ENCODE results near the gene RGS5.

The RGS5 gene

GRCh38 chr1:163187849-163188248, 14.9 kb downstream of the RGS5 start:
- no peak overlapping the region for H3K9ac ChIP-seq (ENCODE audit: low read depth in 1 of 2, low read length in 2 of 2)
- H3K4me3 ChIP-seq (ENCODE audit: low read depth in 1 of 2, low read length in 2 of 2): no peak overlapping the region
- H3K36me3 ChIP-seq (ENCODE audit: control insufficient read depth in 1 of 2, insufficient read depth in 2 of 2, low read length in 2 of 2): no peaks in the 10 kb centered on the region
- H3K27ac ChIP-seq (ENCODE audit: low read depth, low read length): no peak overlapping the region
- H3K4me1 ChIP-seq (ENCODE audit: control insufficient read depth in 1 of 2, insufficient read depth in 2 of 2, low read length in 2 of 2): no peaks in the 10 kb centered on the region
- H3K27me3 ChIP-seq (ENCODE audit: control insufficient read depth in 1 of 2, insufficient read depth in 2 of 2, low read length in 2 of 2): no peaks in the 10 kb centered on the region
- H3K9me3 ChIP-seq (ENCODE audit: control insufficient read depth in 1 of 2, low read length in 2 of 2): no peaks in the 10 kb centered on the region

- Histone ChIP-seq H3K9me3 (ENCODE audit: control insufficient read depth in 1 of 2, low read length in 2 of 2) (no peaks in the 10 kb centered on the region), H3K27me3 (ENCODE audit: control insufficient read depth in 1 of 2, insufficient read depth in 2 of 2, low read length in 2 of 2) (no peaks in the 10 kb centered on the region), H3K27ac (ENCODE audit: low read depth, low read length) (no peak overlapping the region), H3K9ac (ENCODE audit: low read depth in 1 of 2, low read length in 2 of 2) (no peak overlapping the region), H3K36me3 (ENCODE audit: control insufficient read depth in 1 of 2, insufficient read depth in 2 of 2, low read length in 2 of 2) (no peaks in the 10 kb centered on the region), H3K4me3 (ENCODE audit: low read depth in 1 of 2, low read length in 2 of 2) (no peak overlapping the region), H3K4me1 (ENCODE audit: control insufficient read depth in 1 of 2, insufficient read depth in 2 of 2, low read length in 2 of 2) (no peaks in the 10 kb centered on the region)
Measured at GRCh38 chr1:163186862-163187261, 15.9 kb downstream of the RGS5 start.

GRCh38 chr1:163182330-163182949, 20.3 kb downstream of the RGS5 start:
- Histone ChIP-seq H3K9ac (ENCODE audit: low read depth in 1 of 2, low read length in 2 of 2) (no peak overlapping the region), H3K27ac (ENCODE audit: low read depth, low read length) (no peak overlapping the region), H3K9me3 (ENCODE audit: control insufficient read depth in 1 of 2, low read length in 2 of 2) (no peaks in the 10 kb centered on the region)

GRCh38 chr1:163178628-163179027, 24.1 kb downstream of the RGS5 start:
- H3K27ac ChIP-seq (ENCODE audit: low read depth, low read length): no peak overlapping the region
- no peak overlapping the region for H3K4me3 ChIP-seq (ENCODE audit: low read depth in 1 of 2, low read length in 2 of 2)
- H3K36me3 ChIP-seq (ENCODE audit: control insufficient read depth in 1 of 2, insufficient read depth in 2 of 2, low read length in 2 of 2): no peaks in the 10 kb centered on the region
- H3K4me1 ChIP-seq (ENCODE audit: control insufficient read depth in 1 of 2, insufficient read depth in 2 of 2, low read length in 2 of 2): no peaks in the 10 kb centered on the region
- no peak overlapping the region for H3K9ac ChIP-seq (ENCODE audit: low read depth in 1 of 2, low read length in 2 of 2)
- no peaks in the 10 kb centered on the region for H3K9me3 ChIP-seq (ENCODE audit: control insufficient read depth in 1 of 2, low read length in 2 of 2)
- H3K27me3 ChIP-seq (ENCODE audit: control insufficient read depth in 1 of 2, insufficient read depth in 2 of 2, low read length in 2 of 2): no peaks in the 10 kb centered on the region

More at GRCh38 chr1:163182330-163182949, 20.3 kb downstream of the RGS5 start:
- H3K4me1 ChIP-seq (ENCODE audit: control insufficient read depth in 1 of 2, insufficient read depth in 2 of 2, low read length in 2 of 2): no peaks in the 10 kb centered on the region
- no peak overlapping the region for H3K4me3 ChIP-seq (ENCODE audit: low read depth in 1 of 2, low read length in 2 of 2)
- no peaks in the 10 kb centered on the region for H3K27me3 ChIP-seq (ENCODE audit: control insufficient read depth in 1 of 2, insufficient read depth in 2 of 2, low read length in 2 of 2)
- H3K36me3 ChIP-seq (ENCODE audit: control insufficient read depth in 1 of 2, insufficient read depth in 2 of 2, low read length in 2 of 2): no peaks in the 10 kb centered on the region

- Histone ChIP-seq H3K27ac (ENCODE audit: low read depth, low read length) (no peak overlapping the region), H3K4me3 (ENCODE audit: low read depth in 1 of 2, low read length in 2 of 2) (no peak overlapping the region)
Measured at GRCh38 chr1:163176797-163177196, 25.9 kb downstream of the RGS5 start.

GRCh38 chr1:163174524-163175437, 27.9 kb downstream of the RGS5 start:
- H3K9me3 ChIP-seq (ENCODE audit: control insufficient read depth in 1 of 2, low read length in 2 of 2): no peaks in the 10 kb centered on the region
- no peaks in the 10 kb centered on the region for H3K27me3 ChIP-seq (ENCODE audit: control insufficient read depth in 1 of 2, insufficient read depth in 2 of 2, low read length in 2 of 2)
- H3K27ac ChIP-seq (ENCODE audit: low read depth, low read length): no peak overlapping the region
- peak overlapping the region in 1 of 2 donors; percentile 18 for H3K4me3 ChIP-seq (ENCODE audit: low read depth in 1 of 2, low read length in 2 of 2)
- H3K4me1 ChIP-seq (ENCODE audit: control insufficient read depth in 1 of 2, insufficient read depth in 2 of 2, low read length in 2 of 2): no peaks in the 10 kb centered on the region
- peak overlapping the region in 1 of 2 donors; percentile 19 for H3K9ac ChIP-seq (ENCODE audit: low read depth in 1 of 2, low read length in 2 of 2)
- H3K36me3 ChIP-seq (ENCODE audit: control insufficient read depth in 1 of 2, insufficient read depth in 2 of 2, low read length in 2 of 2): no peaks in the 10 kb centered on the region

More at GRCh38 chr1:163176797-163177196, 25.9 kb downstream of the RGS5 start:
- Histone ChIP-seq H3K9me3 (ENCODE audit: control insufficient read depth in 1 of 2, low read length in 2 of 2) (no peaks in the 10 kb centered on the region), H3K9ac (ENCODE audit: low read depth in 1 of 2, low read length in 2 of 2) (no peak overlapping the region), H3K27me3 (ENCODE audit: control insufficient read depth in 1 of 2, insufficient read depth in 2 of 2, low read length in 2 of 2) (no peaks in the 10 kb centered on the region), H3K36me3 (ENCODE audit: control insufficient read depth in 1 of 2, insufficient read depth in 2 of 2, low read length in 2 of 2) (no peaks in the 10 kb centered on the region), H3K4me1 (ENCODE audit: control insufficient read depth in 1 of 2, insufficient read depth in 2 of 2, low read length in 2 of 2) (no peaks in the 10 kb centered on the region)

GRCh38 chr1:163173121-163173520, 29.6 kb downstream of the RGS5 start:
- Histone ChIP-seq H3K36me3 (ENCODE audit: control insufficient read depth in 1 of 2, insufficient read depth in 2 of 2, low read length in 2 of 2) (no peaks in the 10 kb centered on the region), H3K9me3 (ENCODE audit: control insufficient read depth in 1 of 2, low read length in 2 of 2) (no peaks in the 10 kb centered on the region), H3K4me1 (ENCODE audit: control insufficient read depth in 1 of 2, insufficient read depth in 2 of 2, low read length in 2 of 2) (no peaks in the 10 kb centered on the region), H3K27ac (ENCODE audit: low read depth, low read length) (no peak overlapping the region), H3K4me3 (ENCODE audit: low read depth in 1 of 2, low read length in 2 of 2) (no peak overlapping the region), H3K27me3 (ENCODE audit: control insufficient read depth in 1 of 2, insufficient read depth in 2 of 2, low read length in 2 of 2) (no peaks in the 10 kb centered on the region), H3K9ac (ENCODE audit: low read depth in 1 of 2, low read length in 2 of 2) (no peak overlapping the region)

- Histone ChIP-seq H3K4me3 (ENCODE audit: low read depth in 1 of 2, low read length in 2 of 2) (no peak overlapping the region), H3K27me3 (ENCODE audit: control insufficient read depth in 1 of 2, insufficient read depth in 2 of 2, low read length in 2 of 2) (no peaks in the 10 kb centered on the region), H3K4me1 (ENCODE audit: control insufficient read depth in 1 of 2, insufficient read depth in 2 of 2, low read length in 2 of 2) (no peaks in the 10 kb centered on the region), H3K36me3 (ENCODE audit: control insufficient read depth in 1 of 2, insufficient read depth in 2 of 2, low read length in 2 of 2) (no peaks in the 10 kb centered on the region), H3K27ac (ENCODE audit: low read depth, low read length) (no peak overlapping the region), H3K9ac (ENCODE audit: low read depth in 1 of 2, low read length in 2 of 2) (no peak overlapping the region), H3K9me3 (ENCODE audit: control insufficient read depth in 1 of 2, low read length in 2 of 2) (no peaks in the 10 kb centered on the region)
Measured at GRCh38 chr1:163172596-163172995, 30.1 kb downstream of the RGS5 start.

- H3K27ac ChIP-seq (ENCODE audit: low read depth, low read length): no peak overlapping the region
- no peak overlapping the region for H3K9ac ChIP-seq (ENCODE audit: low read depth in 1 of 2, low read length in 2 of 2)
- no peaks in the 10 kb centered on the region for H3K36me3 ChIP-seq (ENCODE audit: control insufficient read depth in 1 of 2, insufficient read depth in 2 of 2, low read length in 2 of 2)
- no peaks in the 10 kb centered on the region for H3K4me1 ChIP-seq (ENCODE audit: control insufficient read depth in 1 of 2, insufficient read depth in 2 of 2, low read length in 2 of 2)
- H3K4me3 ChIP-seq (ENCODE audit: low read depth in 1 of 2, low read length in 2 of 2): no peak overlapping the region
- no peaks in the 10 kb centered on the region for H3K9me3 ChIP-seq (ENCODE audit: control insufficient read depth in 1 of 2, low read length in 2 of 2)
- H3K27me3 ChIP-seq (ENCODE audit: control insufficient read depth in 1 of 2, insufficient read depth in 2 of 2, low read length in 2 of 2): no peaks in the 10 kb centered on the region
Measured at GRCh38 chr1:163171826-163172225, 30.9 kb downstream of the RGS5 start.

GRCh38 chr1:163170975-163171676, 31.6 kb downstream of the RGS5 start:
- H3K36me3 ChIP-seq (ENCODE audit: control insufficient read depth in 1 of 2, insufficient read depth in 2 of 2, low read length in 2 of 2): no peaks in the 10 kb centered on the region
- no peak overlapping the region for H3K9ac ChIP-seq (ENCODE audit: low read depth in 1 of 2, low read length in 2 of 2)
- H3K4me1 ChIP-seq (ENCODE audit: control insufficient read depth in 1 of 2, insufficient read depth in 2 of 2, low read length in 2 of 2): no peaks in the 10 kb centered on the region
- no peak overlapping the region for H3K4me3 ChIP-seq (ENCODE audit: low read depth in 1 of 2, low read length in 2 of 2)
- no peak overlapping the region for H3K27ac ChIP-seq (ENCODE audit: low read depth, low read length)
- no peaks in the 10 kb centered on the region for H3K27me3 ChIP-seq (ENCODE audit: control insufficient read depth in 1 of 2, insufficient read depth in 2 of 2, low read length in 2 of 2)
- no peaks in the 10 kb centered on the region for H3K9me3 ChIP-seq (ENCODE audit: control insufficient read depth in 1 of 2, low read length in 2 of 2)

All from duodenal mucosa (tissue), 2 donors.